Cardiac muscle cell (in vitro differentiated cells and primary cell): Measurements from ENCODE around the gene ARFGAP1. TPM values are rescaled to one million over a fixed set of nuclear protein-coding genes. Genes with fewer than 3 reads are reported as not detected.

Experiments
- DNase-seq, 2 donors: peaks; one replicate each; pipeline versions ENCODE4 v3.0.0 to v3.0.0-alpha.2; 2010 to 2017; ENCODE audit warnings: low read depth in 1 of 2, low spot score in 1 of 2
- H3K27ac ChIP-seq: fragments of 200-600 bp; sonication (generic); 2 replicates; pipeline ENCODE4 v1.5.1; 2016
- H3K27me3 ChIP-seq: fragments of 200-600 bp; sonication (generic); 2 replicates; pipeline ENCODE4 v1.6.0; 2016; ENCODE audit warnings: control low read depth
- H3K36me3 ChIP-seq: fragments of 200-600 bp; sonication (generic); 2 replicates; pipeline ENCODE4 v1.5.1; 2016; ENCODE audit warnings: control low read depth
- H3K4me1 ChIP-seq: fragments of 200-600 bp; sonication (generic); 2 replicates; pipeline ENCODE4 v1.8.1; 2017; ENCODE audit warnings: low read depth, mild to moderate bottlenecking, mixed run types
- H3K4me3 ChIP-seq: fragments of 200-600 bp; sonication (generic); 2 replicates; pipeline ENCODE4 v1.5.1; 2016; ENCODE audit warnings: mild to moderate bottlenecking
- H3K9me3 ChIP-seq: fragments of 200-600 bp; sonication (generic); 2 replicates; pipeline ENCODE4 v1.5.1; 2017; ENCODE audit warnings: low read depth, mild to moderate bottlenecking, control low read depth
- polyA plus RNA-seq: library from polyadenylated mRNA; unstranded; fragments of >200 nt; fragmentation: Nextera tagmentation; extraction: Ambion mirVana; gene quantifications from 2 replicates; pipeline ENCODE4 v1.2.1, GENCODE V29; 2016
- total RNA-seq: library from RNA; depleted of rRNA; stranded (reverse); fragments of >200 nt; gene quantifications from 2 replicates; pipeline ENCODE4 v1.2.3, GENCODE V29; 2016
- TF ChIP-seq, protein P1 (sequence below): IDR thresholded peaks from 2 replicates; pipeline ENCODE4 v1.5.1; 2012; ENCODE audit warnings: low read depth, mild to moderate bottlenecking, low read length

ARFGAP1 gene
- total and polyA plus RNA-seq, 2 experiments from 2014 or later = 85.3 to 96.5 TPM

DNA sequence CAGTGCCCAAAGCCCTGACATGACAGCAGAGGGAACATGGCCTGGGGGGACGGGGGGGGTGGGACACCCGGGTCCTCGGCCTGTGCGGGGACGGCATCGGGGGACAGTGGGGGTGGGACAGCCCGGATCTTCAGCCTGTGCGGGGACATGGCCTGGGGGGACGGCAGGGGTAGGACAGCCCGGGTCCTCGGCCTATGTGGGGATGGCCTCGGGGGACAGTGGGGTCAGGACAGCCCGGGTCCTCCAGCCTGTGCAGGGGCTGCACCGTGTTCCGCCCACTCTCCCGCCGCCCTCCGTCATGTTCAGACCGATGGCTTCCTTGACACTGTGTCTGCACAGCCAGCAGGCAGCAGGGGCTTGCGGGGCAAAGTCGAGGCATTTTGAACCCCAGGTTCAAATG is 29.9 kb upstream of the ARFGAP1 start:
- no peaks in the 10 kb centered on the region for H3K4me1 ChIP-seq
- TF ChIP-seq, protein P1, sequence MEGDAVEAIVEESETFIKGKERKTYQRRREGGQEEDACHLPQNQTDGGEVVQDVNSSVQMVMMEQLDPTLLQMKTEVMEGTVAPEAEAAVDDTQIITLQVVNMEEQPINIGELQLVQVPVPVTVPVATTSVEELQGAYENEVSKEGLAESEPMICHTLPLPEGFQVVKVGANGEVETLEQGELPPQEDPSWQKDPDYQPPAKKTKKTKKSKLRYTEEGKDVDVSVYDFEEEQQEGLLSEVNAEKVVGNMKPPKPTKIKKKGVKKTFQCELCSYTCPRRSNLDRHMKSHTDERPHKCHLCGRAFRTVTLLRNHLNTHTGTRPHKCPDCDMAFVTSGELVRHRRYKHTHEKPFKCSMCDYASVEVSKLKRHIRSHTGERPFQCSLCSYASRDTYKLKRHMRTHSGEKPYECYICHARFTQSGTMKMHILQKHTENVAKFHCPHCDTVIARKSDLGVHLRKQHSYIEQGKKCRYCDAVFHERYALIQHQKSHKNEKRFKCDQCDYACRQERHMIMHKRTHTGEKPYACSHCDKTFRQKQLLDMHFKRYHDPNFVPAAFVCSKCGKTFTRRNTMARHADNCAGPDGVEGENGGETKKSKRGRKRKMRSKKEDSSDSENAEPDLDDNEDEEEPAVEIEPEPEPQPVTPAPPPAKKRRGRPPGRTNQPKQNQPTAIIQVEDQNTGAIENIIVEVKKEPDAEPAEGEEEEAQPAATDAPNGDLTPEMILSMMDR = no peak
- no peaks in the 10 kb centered on the region for H3K9me3 ChIP-seq
- H3K27ac ChIP-seq = no peak overlapping the region
- no peak for DNase-seq
- H3K27me3 ChIP-seq = peaks cover 6% of the 10 kb centered on the region
- no peaks in the 10 kb centered on the region for H3K36me3 ChIP-seq
- H3K4me3 ChIP-seq = no peak overlapping the region

DNA sequence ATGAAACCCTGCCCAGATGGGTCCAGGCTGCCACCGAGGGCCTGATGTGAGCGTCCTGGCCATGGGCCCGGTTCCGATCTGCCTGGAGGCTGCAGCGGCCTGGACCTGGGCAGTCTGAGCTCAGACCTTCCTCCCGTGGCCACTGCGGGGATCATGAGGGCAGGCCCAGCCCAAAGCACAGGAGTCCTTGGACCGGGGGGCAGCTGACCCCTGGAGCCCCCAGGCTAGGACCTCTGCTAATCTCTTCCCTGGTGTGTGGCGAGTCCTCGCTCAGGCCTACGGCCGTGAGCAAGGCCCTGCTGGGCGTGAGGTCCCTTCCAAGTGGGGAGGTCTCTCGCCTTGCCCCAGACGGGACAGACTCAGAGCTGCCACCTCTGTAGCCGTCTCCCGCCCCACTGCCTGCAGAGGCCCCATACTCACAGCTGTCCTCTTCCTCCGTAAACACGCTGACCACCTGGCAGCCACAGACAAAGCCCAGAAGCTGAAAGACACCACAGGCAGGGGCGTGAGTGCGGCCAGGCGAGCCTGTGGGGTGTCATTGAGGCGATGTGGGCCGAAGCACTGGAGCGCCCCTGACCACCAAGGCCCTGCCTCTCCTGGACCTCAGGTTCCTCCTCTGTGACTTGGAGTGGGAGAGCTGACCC is 28.9 kb upstream of the ARFGAP1 start:
- no peak overlapping the region for H3K27ac ChIP-seq
- H3K27me3 ChIP-seq = peaks cover 16% of the 10 kb centered on the region
- H3K9me3 ChIP-seq = no peaks in the 10 kb centered on the region
- TF ChIP-seq, protein P1 = no peak
- H3K36me3 ChIP-seq = no peaks in the 10 kb centered on the region
- no peak for DNase-seq
- no peak overlapping the region for H3K4me3 ChIP-seq
- H3K4me1 ChIP-seq = no peaks in the 10 kb centered on the region

DNA sequence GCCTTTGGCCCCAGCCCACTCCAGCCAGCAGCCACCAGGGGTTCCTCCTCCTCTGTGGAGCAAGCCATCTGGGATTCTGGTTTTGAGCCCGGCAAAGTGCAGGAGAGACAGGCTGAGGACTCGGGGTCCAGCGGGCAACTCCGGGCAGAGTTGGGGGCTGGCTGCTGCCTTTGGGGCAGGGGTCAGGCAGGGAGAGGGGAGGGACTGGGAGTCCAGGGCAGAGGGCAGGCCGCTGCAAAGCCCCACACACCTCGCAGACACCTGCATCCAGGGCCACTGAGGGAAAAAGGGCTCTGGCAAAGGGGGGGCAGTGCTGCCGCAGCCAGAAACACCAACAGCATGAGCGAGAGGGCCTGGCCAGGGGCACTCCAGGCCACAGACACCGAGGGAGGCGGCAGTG is 28.1 kb upstream of the ARFGAP1 start:
- Histone ChIP-seq H3K27me3 (peaks cover 24% of the 10 kb centered on the region), H3K9me3 (no peaks in the 10 kb centered on the region), H3K36me3 (no peaks in the 10 kb centered on the region), H3K27ac (no peak overlapping the region), H3K4me3 (no peak overlapping the region), H3K4me1 (no peaks in the 10 kb centered on the region)
- DNase-seq = no peak
- TF ChIP-seq, protein P1 = no peak

DNA sequence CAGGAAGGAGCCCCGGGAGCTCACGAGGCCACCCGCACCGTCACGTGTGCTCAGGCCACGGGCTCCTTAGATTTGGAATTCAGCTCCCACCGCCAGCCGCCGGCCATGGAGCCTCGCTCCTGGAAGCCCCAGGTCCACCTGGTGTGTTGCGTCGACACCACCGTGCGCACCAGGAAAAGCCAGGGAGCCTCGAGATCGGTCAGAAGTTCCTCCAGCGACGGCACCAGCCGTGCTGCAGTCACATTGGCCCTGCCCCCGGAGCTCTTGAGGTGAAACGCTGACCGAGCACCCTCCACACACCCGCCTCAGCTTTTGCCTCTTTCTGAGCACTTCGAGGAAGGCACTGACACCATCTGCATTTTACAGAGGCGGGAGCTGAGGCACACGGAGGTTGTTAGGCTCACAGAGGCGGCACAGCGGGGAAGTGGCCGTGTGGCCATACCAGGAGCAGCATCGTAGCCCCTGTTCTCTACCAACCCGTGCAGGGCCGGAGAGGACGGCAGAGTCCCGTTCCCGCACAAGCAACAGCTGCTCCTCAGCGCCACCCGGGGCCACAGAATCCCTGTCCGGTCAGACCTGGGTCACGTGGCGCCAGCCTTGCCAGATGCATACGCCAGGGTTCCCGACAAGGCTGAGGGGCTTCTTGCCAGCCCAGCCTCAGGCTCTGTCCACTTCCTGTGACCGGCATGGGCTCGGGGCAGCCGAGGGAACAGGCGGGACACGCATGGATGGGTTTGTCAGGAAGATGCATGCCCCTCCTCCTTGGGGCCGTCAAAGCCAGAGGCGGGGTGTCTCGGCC is 25.9 kb upstream of the ARFGAP1 start:
- peaks cover 28% of the 10 kb centered on the region for H3K27me3 ChIP-seq
- H3K36me3 ChIP-seq = no peaks in the 10 kb centered on the region
- H3K27ac ChIP-seq = no peak overlapping the region
- H3K4me1 ChIP-seq = no peaks in the 10 kb centered on the region
- H3K9me3 ChIP-seq = no peaks in the 10 kb centered on the region
- H3K4me3 ChIP-seq = no peak overlapping the region
- TF ChIP-seq, protein P1 = no peak
- peak in 1 of 2 donors; percentile 25 for DNase-seq

DNA sequence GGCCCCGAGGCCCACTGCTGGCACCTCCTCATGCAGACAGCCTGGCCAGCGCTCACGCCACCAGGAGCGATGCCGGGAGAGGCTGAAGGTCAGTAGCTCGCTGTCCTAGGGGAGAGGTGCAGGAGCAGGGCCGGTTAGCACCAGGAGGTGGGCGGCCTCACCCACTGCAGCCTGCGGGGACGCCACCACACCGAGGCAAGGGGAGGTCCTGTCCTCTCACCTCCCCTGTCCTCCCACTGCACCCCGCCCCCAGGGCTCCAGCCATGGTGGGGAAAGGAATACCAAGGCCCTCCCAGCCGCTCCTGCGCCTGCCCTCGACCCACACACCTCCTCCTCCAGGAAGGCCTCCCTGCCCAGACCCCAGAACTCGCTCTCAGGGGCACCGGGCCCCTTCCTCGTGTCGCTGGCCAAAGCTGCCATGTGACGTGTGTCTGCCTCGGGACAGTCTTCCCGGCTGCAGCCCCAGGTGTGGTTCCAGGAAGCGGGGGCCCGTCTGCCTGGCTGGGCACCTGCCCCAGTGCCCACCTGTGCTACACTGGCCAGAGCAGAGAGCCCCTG is 24.9 kb upstream of the ARFGAP1 start:
- peaks cover 39% of the 10 kb centered on the region for H3K27me3 ChIP-seq
- H3K9me3 ChIP-seq = no peaks in the 10 kb centered on the region
- TF ChIP-seq, protein P1 = no peak
- H3K4me1 ChIP-seq = no peaks in the 10 kb centered on the region
- no peaks in the 10 kb centered on the region for H3K36me3 ChIP-seq
- no peak overlapping the region for H3K4me3 ChIP-seq
- DNase-seq = no peak
- H3K27ac ChIP-seq = no peak overlapping the region
